HG03442 (cell line): ENCODE results near the gene RPS19.
"Not testable (repeated sequence)": the region's sequence is repeated elsewhere in the genome, so short reads cannot be mapped to it uniquely, and the experiment has no call there.

ENCODE experiments used
- ATAC-seq: cut with Tn5 transposase; IDR thresholded peaks from one replicate; pipeline ENCODE4 v1.9.1; 2021; ENCODE audit warnings: mild to moderate bottlenecking, moderate library complexity; ENCODE audit not compliant: unreplicated experiment

Gene RPS19

DNA sequence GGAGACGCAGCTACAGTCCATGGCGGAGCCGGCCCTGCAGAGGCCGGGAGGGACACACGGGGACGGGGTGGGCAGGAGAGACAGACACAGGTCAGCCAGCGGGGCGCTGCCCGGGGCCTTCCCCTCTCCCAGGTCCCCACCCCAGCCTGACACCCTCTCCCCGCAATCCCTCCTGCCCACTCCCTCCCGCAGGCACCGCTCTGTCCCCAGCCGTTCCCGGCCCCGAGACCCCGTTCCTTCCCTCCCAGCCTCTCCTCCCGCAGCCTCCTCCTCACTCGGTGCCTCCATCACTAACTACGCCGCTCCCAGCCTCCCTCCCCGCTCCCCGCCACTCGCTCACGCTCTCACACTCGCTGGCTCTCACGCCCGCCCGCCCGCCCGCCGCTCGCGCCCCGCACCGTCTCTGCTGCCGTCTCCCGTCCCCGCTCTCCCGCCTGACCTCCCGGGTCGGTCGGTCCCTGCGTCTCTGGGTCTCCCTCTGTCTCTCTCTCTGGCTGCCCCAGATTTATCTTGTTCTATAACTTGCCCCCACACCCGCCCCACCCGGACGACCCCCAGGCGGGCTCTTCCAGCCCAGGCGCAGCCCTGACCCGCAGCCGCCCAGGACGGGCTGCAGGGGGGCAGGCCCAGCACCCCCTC lies 53.0 kb downstream of the RPS19 start:
- no peak for ATAC-seq

- ATAC-seq, result no peak
Observed at GRCh38 chr19:41913538-41914423, 53.7 kb downstream of the RPS19 start.

DNA sequence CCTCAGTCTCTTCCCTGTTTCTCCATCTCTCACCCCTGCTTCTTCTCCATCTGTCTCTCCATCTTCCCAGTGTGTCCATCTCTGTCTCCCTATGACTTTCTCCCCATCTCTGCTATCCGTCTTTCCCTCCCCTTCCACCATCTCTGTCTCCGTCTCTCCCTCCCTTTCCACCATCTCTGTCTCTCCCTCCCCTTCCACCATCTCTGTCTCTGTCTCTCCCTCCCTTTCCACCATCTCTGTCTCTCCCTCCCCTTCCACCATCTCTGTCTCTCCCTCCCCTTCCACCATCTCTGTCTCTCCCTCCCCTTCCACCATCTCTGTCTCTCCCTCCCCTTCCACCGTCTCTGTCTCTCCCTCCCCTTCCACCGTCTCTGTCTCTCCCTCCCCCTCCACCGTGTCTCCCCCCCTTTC lies 54.4 kb downstream of the RPS19 start:
- ATAC-seq, result not testable (repeated sequence)

- no peak for ATAC-seq
Observed at GRCh38 chr19:41915021-41915775, 55.1 kb downstream of the RPS19 start.

DNA sequence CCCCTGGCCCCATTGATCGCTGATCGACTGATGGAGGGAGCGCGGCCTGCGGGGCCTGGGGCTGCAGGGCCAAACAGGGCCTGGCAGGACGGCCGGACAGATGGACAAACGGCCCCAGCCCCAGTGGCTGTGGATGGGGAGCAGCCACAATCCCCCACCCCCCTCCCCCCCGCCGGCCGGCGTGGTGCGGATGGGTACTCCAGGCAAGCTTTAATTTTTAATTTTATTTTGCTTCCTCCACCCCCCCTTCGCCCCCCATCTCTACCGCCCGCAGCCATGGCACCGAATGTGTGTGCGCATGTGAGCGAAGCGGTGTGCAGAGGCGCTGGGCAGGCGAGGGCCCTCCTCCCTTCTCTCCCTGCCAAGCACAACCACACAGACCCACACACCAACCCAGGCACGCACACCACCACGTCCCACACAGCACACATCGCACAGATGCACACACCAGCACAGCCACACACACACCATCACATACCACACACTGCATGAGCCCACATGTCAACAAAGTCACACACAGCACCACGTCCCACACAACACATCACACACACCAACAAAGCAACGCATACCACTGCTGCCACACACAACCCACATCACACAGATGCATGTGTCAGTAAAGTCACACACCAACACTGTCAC lies 55.8 kb downstream of the RPS19 start:
- ATAC-seq, result no peak

DNA sequence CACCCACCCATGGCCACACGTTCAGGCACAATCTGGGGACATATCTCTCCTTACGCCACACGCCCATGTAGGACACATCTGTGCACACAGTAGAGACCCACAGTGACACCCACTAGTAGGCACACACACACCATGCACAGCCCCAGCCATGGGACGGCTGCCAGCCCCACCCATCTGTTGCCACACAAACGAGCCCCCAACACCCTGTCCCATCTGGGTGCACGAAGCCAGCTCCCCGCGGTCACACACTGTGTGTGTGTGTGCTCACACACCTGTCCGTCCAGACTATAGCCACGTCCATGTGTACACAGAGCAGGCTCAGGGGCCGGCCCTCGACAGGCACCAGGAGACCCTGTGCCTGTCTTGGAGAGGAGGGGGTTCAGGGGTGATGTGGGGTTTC lies 57.6 kb downstream of the RPS19 start:
- no peak for ATAC-seq

DNA sequence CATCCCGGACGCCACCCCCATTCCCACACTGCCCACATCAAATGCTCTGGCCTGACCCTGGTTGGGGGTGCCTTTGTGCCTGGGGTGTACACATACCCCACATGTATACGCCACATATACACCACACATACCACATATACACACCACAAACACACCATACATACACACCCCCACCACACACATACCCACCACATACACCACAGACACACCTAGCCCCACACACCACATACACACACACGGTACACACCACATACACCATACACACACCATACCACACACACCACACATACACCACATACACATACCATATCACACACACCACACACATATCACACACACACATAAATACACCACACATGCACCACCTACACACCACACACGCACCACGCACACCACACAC lies 58.0 kb downstream of the RPS19 start:
- ATAC-seq, result no peak

DNA sequence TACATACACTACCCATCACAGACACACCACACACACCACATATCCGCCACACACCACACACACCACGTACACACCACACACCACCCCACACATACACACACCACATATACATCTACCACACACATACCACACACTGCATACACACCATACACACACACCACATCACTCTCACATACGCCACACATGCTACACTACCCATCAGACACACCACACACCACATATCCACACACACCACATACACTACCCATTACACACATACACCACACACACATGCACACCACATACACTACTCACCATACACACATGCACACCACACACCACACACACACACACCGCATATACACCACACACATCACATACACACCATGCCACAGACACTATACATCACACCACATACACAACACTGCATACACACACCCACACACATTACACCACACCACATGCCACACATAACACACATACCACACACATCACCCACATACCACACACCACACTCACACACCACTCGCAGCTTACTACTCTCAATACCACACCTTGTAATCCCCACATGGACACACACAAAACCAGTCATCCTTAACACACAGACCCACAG lies 58.7 kb downstream of the RPS19 start:
- ATAC-seq, result no peak

DNA sequence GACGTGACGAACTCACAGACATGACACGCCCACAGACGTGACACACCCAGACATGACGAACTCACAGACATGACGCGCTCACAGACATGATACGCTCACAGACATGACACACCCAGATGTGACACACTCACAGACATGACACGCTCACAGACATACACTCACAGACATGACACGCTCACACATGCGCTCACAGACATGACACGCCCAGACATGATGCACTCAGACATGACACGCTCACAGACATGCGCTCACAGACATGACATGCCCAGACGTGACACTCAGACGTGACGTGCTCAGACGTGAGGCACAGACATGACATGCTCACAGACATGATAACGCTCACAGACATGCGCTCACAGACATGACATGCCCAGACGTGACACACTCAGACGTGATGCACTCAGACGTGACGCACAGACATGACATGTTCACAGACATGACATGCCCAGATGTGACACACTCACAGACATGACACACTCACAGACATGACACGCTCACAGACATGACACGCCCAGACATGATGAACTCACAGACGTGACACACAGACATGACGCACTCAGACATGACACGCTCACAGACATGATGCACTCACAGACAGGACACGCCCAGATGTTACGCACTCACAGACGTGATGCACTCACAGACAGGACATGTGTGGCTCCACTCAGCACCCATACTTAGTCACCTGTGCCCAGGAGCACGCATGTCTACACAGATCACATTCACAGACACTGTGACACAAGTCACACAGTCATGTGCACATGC lies 60.1 kb downstream of the RPS19 start:
- ATAC-seq, result no peak

GRCh38 chr19:41920882-41921576 lies 61.0 kb downstream of the RPS19 start:
- ATAC-seq, result no peak

DNA sequence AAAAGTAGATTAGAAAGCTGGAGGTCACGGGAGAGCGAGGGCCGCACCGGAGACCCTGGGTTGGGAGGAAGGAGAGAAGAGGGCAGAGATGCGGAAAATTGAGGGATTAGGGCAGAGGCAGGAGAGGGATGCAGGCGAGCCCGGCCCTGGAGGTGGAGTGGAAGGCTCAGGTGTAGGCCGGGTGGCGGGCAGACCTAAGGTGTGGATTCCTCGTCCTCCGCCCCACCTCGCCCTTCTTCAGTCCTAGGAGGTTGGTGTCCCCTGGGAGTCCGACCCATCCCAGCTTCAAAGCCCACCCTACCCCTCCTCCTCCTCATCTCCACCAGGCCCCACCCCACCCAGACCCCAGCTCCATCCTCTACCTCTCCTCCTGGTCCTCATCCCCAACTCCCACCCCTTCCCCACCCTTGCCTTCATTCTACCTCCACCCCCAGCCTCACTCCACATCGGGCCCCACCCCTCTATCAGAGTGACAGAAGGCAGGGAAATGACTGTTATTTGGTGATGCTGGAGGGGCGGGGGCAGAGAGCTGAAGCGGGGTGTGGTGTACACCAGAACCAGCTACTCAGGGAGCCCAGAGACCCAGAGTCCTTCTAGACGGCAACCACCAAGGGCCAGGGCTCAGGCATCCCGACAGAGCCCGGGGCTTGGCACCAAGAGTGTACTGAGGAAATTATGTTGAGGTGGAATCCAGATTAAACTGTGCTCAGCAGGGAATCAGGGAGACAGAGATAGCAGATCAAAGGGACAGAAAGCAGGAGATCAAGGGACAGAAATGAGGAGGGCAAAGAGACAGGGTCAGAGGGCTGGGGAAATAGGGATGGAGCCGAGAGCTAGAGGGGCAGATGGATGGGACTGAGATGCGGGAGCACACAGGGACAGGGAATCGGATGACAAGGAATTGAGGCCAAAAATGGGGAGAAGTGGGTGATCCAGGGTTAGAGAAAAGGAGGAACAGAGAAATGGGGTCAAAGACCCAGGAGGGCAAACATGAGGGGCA lies 61.8 kb downstream of the RPS19 start:
- ATAC-seq, result no peak
